DMS114 treated with DMSO at 0.1 percent for 48 hours (cell line): ENCODE data around the gene HIP1.
"Not testable (repeated sequence)": the region's sequence is repeated elsewhere in the genome, so short reads cannot be mapped to it uniquely, and the experiment has no call there.

ENCODE experiments used
- DNase-seq: peaks from one replicate; lab custom pipeline; 2025; ENCODE audit not compliant: unreplicated experiment; lab: John Stamatoyannopoulos, UW

The HIP1 gene

GRCh38 chr7:75619636-75620035 is 119.1 kb downstream of the HIP1 start:
- no peak for DNase-seq

GRCh38 chr7:75617634-75618234 is 121.0 kb downstream of the HIP1 start:
- no peak for DNase-seq

DNA sequence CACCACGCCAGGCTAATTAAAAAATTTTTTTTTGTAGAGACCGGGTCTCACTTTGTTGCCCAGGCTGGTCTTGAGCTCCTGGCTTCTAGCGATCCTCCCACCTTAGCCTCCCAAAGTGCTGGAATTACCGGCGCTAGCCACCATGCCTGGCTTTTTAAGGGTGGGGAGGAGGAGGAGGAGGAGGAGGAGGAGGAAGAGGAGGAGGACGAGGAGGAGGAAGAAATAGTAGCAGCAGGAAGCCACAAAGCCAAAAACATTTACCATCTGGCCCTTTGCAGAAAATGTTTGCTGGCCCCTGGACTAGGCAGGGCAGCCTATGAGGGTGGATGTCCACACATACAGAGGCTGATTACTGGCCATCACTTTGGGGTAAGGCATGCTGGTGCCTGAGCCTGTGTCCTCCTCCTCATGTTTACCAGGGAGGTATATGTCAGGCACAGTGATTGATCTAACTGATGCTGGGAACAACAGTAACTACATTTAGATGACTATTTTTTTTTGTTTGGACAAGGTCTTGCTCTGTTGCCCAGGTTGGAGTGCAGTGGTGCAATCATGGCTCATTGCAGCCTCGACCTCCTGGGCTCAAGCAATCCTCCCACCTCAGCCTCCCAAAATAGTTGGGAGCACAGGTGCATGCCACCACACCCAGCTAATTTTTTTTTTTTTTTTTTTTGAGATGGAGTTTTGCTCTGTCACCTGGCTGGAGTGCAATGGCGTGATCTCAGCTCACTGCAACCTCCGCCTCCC is 122.1 kb downstream of the HIP1 start:
- no peak for DNase-seq

DNA sequence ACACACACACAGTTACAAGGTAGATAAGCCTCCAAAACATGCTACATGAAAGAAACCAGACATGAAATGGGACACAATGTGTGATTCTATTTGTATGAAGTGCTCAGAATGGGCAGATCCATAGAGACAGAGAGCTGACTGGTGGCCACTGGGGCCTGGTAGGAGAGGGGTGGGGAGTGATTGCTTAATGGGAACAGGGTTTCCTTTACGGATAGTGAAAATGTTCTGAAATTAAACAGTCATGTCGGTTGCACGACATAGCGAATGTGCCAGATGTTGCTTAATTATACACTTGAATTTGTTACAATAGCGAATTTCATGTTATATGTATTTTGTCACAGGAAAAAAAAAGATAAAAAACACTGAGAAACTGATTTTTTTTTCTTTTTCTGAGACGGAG is 124.3 kb downstream of the HIP1 start:
- no peak for DNase-seq

- DNase-seq: no peak
Observed at GRCh38 chr7:75613351-75613750, 125.4 kb downstream of the HIP1 start.

GRCh38 chr7:75611557-75612178 is 127.1 kb downstream of the HIP1 start:
- DNase-seq: no peak

DNA sequence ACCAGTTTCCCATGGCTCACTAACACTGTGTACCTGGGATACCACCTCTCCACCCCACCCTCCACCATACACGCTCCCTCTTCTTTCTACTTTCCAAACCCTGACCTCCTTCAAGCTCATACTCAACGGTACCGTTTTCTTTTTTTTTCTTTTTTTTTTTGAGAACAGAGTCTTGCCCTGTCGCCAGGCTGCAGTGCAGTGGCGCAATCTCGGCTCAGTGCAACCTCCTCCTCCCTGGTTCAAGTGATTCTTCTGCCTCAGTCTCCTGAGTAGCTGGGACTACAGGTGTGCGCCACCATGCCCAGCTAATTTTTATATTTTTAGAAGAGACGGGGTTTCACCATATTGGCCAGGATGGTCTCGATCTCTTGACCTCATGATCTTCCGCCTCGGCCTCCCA is 129.3 kb downstream of the HIP1 start:
- DNase-seq: not testable (repeated sequence)

- DNase-seq: no peak
Observed at GRCh38 chr7:75608451-75609122, 130.2 kb downstream of the HIP1 start.

DNA sequence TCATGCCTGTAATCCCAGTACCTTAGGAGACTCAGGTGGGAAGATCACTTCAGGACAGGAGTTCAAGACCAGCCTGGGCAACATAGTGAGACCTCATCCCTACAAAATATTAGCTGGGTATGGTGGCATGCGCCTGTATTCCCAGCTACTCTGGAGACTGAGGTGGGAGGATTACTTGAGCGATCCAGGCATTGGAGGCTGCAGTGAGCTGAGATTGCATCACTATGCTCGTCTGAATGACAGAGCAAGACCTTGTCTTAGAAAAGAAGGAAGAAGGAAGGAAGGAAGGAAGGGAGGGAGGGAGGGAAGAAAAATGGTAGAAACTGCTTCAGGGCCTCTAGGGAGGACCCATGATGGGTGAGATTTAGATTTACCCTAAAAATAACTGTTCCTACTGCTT is 134.3 kb downstream of the HIP1 start:
- DNase-seq: no peak

- not testable (repeated sequence) for DNase-seq
Observed at GRCh38 chr7:75602831-75603230, 135.9 kb downstream of the HIP1 start.

DNA sequence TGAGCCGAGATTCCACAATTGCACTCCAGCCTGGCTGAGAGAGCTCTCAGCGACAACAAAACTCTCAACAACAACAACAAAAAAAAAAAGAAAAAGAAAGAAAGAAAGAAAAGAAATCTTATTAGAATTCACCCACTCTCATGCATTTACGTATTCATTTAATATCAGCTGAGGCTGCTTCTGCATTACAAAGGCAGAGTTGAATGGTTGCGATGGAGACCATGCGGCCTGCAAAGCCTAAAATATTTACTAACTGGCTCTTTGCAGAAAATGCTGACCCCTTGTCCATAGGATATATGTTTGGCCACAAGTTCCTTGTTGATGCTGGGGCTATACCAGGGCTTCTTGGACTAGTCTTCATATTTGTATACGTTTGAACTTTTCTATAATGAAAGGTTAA is 137.2 kb downstream of the HIP1 start:
- DNase-seq: no peak

GRCh38 chr7:75600748-75601147 is 138.0 kb downstream of the HIP1 start:
- not testable (repeated sequence) for DNase-seq

DNA sequence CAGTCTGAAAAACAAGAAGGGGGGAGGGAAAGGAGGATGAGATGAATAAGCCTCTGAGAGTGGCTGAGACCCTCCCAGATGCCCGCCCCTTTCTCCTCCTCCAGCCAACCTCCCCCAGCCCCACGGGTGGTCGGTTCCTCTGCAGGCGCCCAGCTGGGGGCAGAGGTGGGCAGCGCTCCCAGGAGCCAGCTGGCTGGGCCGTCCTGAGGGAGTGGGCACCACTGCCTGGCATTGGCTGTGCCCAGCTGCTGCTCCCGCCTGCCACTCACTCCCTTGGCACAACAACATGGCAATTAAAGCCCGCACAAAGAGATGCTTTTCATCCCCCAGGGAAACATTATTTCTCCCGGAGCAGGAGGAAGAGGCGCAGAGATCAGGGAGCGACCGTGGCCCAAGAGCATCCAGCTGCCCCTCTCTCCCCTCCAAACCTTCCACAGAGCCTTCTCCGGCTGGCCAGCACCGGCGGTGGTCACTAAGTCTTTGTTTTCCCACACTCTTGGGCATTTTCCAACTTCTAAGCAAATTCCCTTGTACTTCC is 139.4 kb downstream of the HIP1 start:
- no peak for DNase-seq

DNA sequence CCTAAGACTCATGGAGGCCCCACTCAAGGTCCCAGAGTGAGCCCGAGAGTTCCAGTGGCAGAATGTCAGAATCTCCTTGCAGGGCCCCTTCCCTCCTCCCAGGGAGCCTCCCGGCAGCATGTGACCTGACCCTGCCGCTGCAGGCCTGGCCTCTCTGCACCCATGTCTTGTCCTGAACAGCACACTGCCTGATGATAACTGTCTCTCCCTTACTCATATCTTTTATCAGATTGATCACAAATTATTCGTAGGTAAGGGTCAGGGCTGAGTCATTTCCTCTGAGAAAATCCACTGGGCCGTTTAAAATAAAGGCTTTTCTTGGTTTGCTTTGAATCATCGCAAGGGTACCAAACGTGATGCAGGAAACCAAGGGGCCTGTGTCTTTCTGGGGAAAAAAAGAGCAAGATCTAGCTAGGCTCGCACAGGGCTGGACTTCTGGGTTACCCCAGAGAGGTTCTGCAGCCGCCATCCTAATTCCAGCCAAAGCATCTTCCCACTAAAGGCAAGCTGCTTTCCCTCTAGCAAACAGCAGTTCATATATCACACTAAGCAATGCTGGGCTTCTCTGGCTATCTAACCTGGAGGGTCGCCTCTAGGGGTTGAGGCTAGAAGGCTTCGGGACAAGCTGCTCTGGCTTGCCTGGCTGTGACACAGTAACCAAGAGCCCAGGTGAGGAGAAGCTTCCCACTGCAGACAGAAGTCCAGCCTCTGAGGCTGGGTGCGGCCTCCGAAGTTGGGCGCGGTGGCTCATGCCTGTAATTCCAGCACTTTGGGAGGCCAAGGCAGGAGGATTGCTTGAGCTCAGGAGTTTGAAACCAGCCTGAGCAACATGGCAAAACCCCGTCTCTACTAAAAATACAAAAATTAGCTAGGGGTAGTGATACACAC is 141.8 kb downstream of the HIP1 start:
- DNase-seq: no peak

DNA sequence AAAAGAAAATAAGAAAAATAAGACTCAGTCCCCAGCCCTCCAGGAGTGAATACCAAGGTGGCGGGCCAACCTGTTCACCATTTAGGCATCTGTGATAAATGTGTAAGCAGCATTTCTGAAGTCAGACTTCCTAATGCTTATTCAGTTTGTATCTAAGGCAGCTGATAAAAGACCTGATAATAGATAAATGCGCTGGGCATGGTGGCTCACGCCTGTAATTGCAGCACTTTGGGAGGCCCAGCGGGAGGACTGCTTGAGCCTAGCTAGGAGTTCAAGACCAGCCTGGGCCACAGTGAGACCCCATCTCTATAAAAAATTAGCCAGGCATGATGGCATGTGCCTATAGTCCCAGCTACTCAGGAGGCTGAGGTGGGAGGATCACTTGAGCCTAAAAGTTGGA is 143.0 kb downstream of the HIP1 start:
- no peak for DNase-seq

DNA sequence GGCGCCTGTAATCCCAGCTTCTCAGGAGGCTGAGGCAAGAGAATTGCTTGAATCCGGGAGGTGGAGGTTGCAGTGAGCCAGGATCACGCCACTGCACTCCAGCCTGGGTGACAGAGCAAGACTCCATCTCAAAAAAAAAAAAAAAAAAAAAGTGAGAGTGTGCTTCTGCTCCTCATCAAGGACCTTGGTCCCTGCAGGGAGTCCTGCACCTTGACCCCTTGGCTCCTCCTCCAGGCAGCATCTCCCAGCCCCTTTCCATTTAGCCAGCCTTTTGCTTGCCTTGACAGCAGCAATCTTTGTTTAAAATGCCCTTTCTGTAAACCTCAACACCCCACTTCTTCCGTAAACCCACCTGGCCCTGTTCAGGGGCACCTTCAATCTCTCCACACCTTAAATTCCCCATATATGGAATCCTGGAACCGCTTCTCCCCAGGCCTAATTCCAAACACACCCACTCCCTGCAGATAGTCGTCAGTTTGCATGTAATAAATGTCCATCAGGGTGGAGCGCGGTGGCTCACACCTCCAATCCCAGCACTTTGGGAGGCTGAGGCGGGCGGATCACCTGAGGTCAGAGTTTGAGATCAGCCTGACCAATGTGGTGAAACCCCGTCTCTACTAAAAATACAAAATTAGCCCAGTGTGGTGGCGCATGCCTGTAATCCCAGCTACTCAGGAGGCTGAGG is 145.1 kb downstream of the HIP1 start:
- DNase-seq: not testable (repeated sequence)

GRCh38 chr7:75591467-75592255 is 147.1 kb downstream of the HIP1 start:
- no peak for DNase-seq

DNA sequence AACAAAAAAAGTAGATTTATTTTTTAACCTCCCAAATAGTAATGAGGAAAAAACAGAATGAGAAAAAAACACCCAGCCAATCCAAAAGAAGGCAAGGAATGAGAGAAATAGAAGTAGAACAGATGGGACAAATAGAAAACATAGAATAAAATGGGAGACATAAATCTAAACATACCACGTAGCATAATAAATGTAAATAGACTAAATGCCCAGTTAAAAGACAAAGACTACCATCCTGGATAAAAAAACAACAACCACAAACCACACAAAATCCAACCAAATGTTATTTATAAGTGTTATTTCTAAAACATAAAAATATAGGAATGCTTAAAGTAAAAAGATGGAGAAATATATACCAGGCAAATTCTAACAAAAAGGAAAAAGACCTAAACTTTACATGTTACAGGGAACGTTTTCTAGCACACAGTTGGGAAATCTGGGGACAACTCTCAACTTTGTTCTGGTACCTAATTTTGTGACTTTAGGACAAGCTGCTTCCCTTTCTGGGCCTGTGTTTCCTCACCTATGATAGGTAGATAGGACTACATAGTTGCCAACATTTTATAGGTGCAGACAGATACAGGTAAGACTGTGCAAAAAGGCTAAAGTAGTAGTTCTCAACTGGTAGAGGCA is 148.3 kb downstream of the HIP1 start:
- DNase-seq: no peak

GRCh38 chr7:75584354-75584753 is 154.4 kb downstream of the HIP1 start:
- DNase-seq: no peak
